GM12878 (cell line): ENCODE measurements around the gene NRXN3. TPM values are rescaled to one million over a fixed set of nuclear protein-coding genes. Genes with fewer than 3 reads are reported as not detected.
A peak's percentile ranks its signal among the peaks of the same experiment; 100 is the strongest.

Experiments
- ATAC-seq: fragments of 200-7000 bp; cut with Tn5 transposase; 3 replicates; pipeline ENCODE4 v1.9.1; 2020; ENCODE audit warnings: mild to moderate bottlenecking, moderate library complexity
- BruUV-seq: library from RNA; stranded (reverse); fragments of 400-500 nt; replicated peaks from 2 replicates; lab custom pipeline; 2021; lab: Mats Ljungman, UMichigan
- CTCF ChIA-PET: fragments of 300-600 bp; sonication (Branson Sonifier 250); formaldehyde crosslinking; extraction: SDS; loops from one replicate; lab custom pipeline; 2021; ENCODE audit warnings: inconsistent platforms; lab: Yijun Ruan, JAX
- POLR2A ChIA-PET: fragments of 350-600 bp; formaldehyde crosslinking; extraction: SDS; loops from one replicate; lab custom pipeline; 2021; ENCODE audit warnings: inconsistent platforms; lab: Charles Lee
- RAD21 ChIA-PET: fragments of 300-600 bp; sonication (Branson Sonifier 250); formaldehyde crosslinking; loops from one replicate; lab custom pipeline; 2023; ENCODE audit warnings: antibody characterized with exemption; ENCODE audit not compliant: unreplicated experiment; lab: Charles Lee
- SMC1A ChIA-PET: fragments of 300-600 bp; sonication (Branson Sonifier 250); formaldehyde crosslinking; loops from one replicate; lab custom pipeline; 2023; ENCODE audit not compliant: unreplicated experiment, uncharacterized antibody; lab: Charles Lee
- DNase-seq: peaks from one replicate; pipeline ENCODE4 v3.0.0-alpha.2; 2011; ENCODE audit warnings: low read depth, low spot score
- FAIRE-seq: peaks from 3 replicates; lab custom pipeline; 2011; peaks lifted over from hg19 to GRCh38; lab: Jason Lieb, UNC
- H2AFZ ChIP-seq: 2 replicates; pipeline ENCODE4 v1.6.0; 2011; ENCODE audit warnings: low read depth, low read length, control low read depth; ENCODE audit not compliant: control insufficient read depth
- H3K27ac ChIP-seq: 2 replicates; pipeline ENCODE4 v1.5.1; 2011; ENCODE audit warnings: control low read depth; ENCODE audit not compliant: control insufficient read depth, insufficient read depth
- H3K27me3 ChIP-seq, 2 experiments: replicated peaks in 1 of 2; 2 replicates each; pipeline versions ENCODE4 v1.6.0 to v1.6.1; 2011; ENCODE audit warnings: low read length in 1 of 2; ENCODE audit not compliant: control insufficient read depth in 2 of 2, insufficient read depth in 2 of 2
- H3K36me3 ChIP-seq, 2 experiments: 2 replicates each; pipeline ENCODE4 v1.5.1; 2011; ENCODE audit warnings: low read length in 1 of 2; ENCODE audit not compliant: control insufficient read depth in 2 of 2, insufficient read depth in 2 of 2
- H3K4me1 ChIP-seq: 2 replicates; pipeline ENCODE4 v1.6.1; 2011; ENCODE audit warnings: mild to moderate bottlenecking, low read length, moderate library complexity, mixed read lengths; ENCODE audit not compliant: control insufficient read depth, insufficient read depth
- H3K4me2 ChIP-seq: 2 replicates; pipeline ENCODE4 v1.6.0; 2011; ENCODE audit warnings: control low read depth; ENCODE audit not compliant: control insufficient read depth, insufficient read depth
- H3K4me3 ChIP-seq: fragments of 200-600 bp; sonication (generic); 2 replicates; pipeline ENCODE4 v1.5.1; 2016
- H3K79me2 ChIP-seq: 2 replicates; pipeline ENCODE4 v1.6.0; 2011; ENCODE audit warnings: low read length; ENCODE audit not compliant: control insufficient read depth, insufficient read depth
- H3K9ac ChIP-seq: 2 replicates; pipeline ENCODE4 v1.8.0; 2011; ENCODE audit warnings: low read length, control low read depth, mixed read lengths; ENCODE audit not compliant: control insufficient read depth, insufficient read depth
- H3K9me3 ChIP-seq: replicated peaks from 3 replicates; pipeline ENCODE4 v1.5.1; 2011; ENCODE audit warnings: mild to moderate bottlenecking, low read length; ENCODE audit not compliant: control insufficient read depth, insufficient read depth
- H4K20me1 ChIP-seq: 2 replicates; pipeline ENCODE4 v1.6.0; 2011; ENCODE audit not compliant: control insufficient read depth, insufficient read depth
- BACH1 ChIP-seq: fragments of 450-650 bp; IDR thresholded peaks from 2 replicates; pipeline ENCODE4 v1.6.1; 2017; ENCODE audit warnings: mild to moderate bottlenecking, borderline replicate concordance
- CBFB ChIP-seq: IDR thresholded peaks from 2 replicates; pipeline ENCODE4 v1.6.1; 2016; ENCODE audit warnings: antibody characterized with exemption, low read depth
- CBX5 ChIP-seq: sonication (generic); IDR thresholded peaks from 2 replicates; pipeline ENCODE4 v1.6.1; 2016; ENCODE audit warnings: low read depth, moderate library complexity, mild to moderate bottlenecking, inconsistent platforms
- CHD1 ChIP-seq: IDR thresholded peaks from 2 replicates; pipeline ENCODE4 v1.6.1; 2012; ENCODE audit warnings: low read depth, low read length, improper control_type of control experiment
- MXI1 ChIP-seq: fragments of 150-350 bp; IDR thresholded peaks from 2 replicates; pipeline ENCODE4 v1.6.1; 2011; ENCODE audit warnings: low read depth, mild to moderate bottlenecking, inconsistent platforms, low read length, improper control_type of control experiment
- NFYB ChIP-seq: IDR thresholded peaks from 2 replicates; pipeline ENCODE4 v1.6.1; 2011; ENCODE audit warnings: low read depth, mild to moderate bottlenecking, low read length, improper control_type of control experiment, moderate library complexity; ENCODE audit not compliant: insufficient read depth
- PAX5 ChIP-seq: IDR thresholded peaks from 2 replicates; pipeline ENCODE4 v1.6.1; 2011; ENCODE audit warnings: low read depth, low read length, borderline replicate concordance
- PAX8 ChIP-seq: fragments of 450-650 bp; IDR thresholded peaks from 2 replicates; pipeline ENCODE4 v1.6.1; 2017; ENCODE audit warnings: mild to moderate bottlenecking, moderate library complexity
- POLR2AphosphoS2 ChIP-seq: IDR thresholded peaks from 2 replicates; pipeline ENCODE4 v1.6.1; 2011; ENCODE audit warnings: low read depth, mild to moderate bottlenecking, low read length, improper control_type of control experiment, moderate library complexity
- RBBP5 ChIP-seq: fragments of 200-600 bp; sonication (generic); conservative IDR thresholded peaks from 2 replicates; pipeline ENCODE4 v1.6.1; 2016
- SMAD5 ChIP-seq: IDR thresholded peaks from 2 replicates; pipeline ENCODE4 v1.6.1; 2016; ENCODE audit warnings: antibody characterized with exemption, low read depth
- SMC3 ChIP-seq: IDR thresholded peaks from 2 replicates; pipeline ENCODE4 v1.6.1; 2011; ENCODE audit warnings: low read length, improper control_type of control experiment, borderline replicate concordance
- SREBF1 ChIP-seq: IDR thresholded peaks from 2 replicates; pipeline ENCODE4 v1.6.1; 2012; ENCODE audit warnings: mild to moderate bottlenecking, low read length
- SRF ChIP-seq, 2 experiments: IDR thresholded peaks; 2 replicates each; pipeline ENCODE4 v1.6.1; 2011; ENCODE audit warnings: low read depth in 2 of 2, low read length in 2 of 2, mild to moderate bottlenecking in 1 of 2, moderate library complexity in 1 of 2
- YY1 ChIP-seq: IDR thresholded peaks from 2 replicates; pipeline ENCODE4 v1.6.1; 2011; ENCODE audit warnings: low read depth, mild to moderate bottlenecking, low read length
- ZNF217 ChIP-seq: fragments of 450-650 bp; IDR thresholded peaks from 2 replicates; pipeline ENCODE4 v1.6.1; 2017; ENCODE audit warnings: antibody characterized with exemption, mild to moderate bottlenecking
- ZNF622 ChIP-seq: fragments of 450-650 bp; IDR thresholded peaks from 2 replicates; pipeline ENCODE4 v1.6.1; 2017; ENCODE audit warnings: mild to moderate bottlenecking, inconsistent platforms
- WGBS: methylation state at CpG from one replicate; pipeline ENCODE4 v1.1.6; 2016; ENCODE audit warnings: low lambda C conversion rate; ENCODE audit not compliant: insufficient replicate concordance, insufficient coverage; ENCODE audit errors: missing lambda C conversion rate; 5-methylcytosine and 5-hydroxymethylcytosine counted together
- in situ Hi-C: fragments of 300-500 bp; cut with MboI; formaldehyde crosslinking; loops from 9 replicates; pipeline ENCODE4 v1.14.3; 2018; ENCODE audit warnings: mixed read lengths
- intact Hi-C: fragments of 100-400 bp; cut with micrococcal nuclease; formaldehyde crosslinking; loops from one replicate; pipeline ENCODE4 v1.14.2; 2022; ENCODE audit not compliant: unreplicated experiment
- polyA plus RNA-seq, 11 experiments: library from polyadenylated mRNA; depleted of rRNA in 4 of 11; unstranded in 6 of 11; stranded (reverse) in 5 of 11; fragments of >200 nt; fragmentation: Nextera tagmentation in 4 of 11; fragmentation: Illumina TruSeq in 1 of 11; extraction: Ambion mirVana in 4 of 11; extraction: Trizol in 1 of 11; gene quantifications; 1 replicate in 1 of 11; 2 replicates in 10 of 11; pipeline versions ENCODE4 v1.2.1 to v1.2.3, GENCODE V29; 2011 to 2016; ENCODE audit warnings: inconsistent platforms in 2 of 11, missing spikeins in 2 of 11, low read depth in 1 of 11
- total RNA-seq, 4 experiments: library from RNA; depleted of rRNA in 3 of 4; stranded (reverse); fragments of >200 nt in 3 of 4; fragmentation: Illumina TruSeq in 1 of 4; extraction: Trizol in 1 of 4; gene quantifications; 2 replicates each; pipeline versions ENCODE4 v1.2.1 to v1.2.3, GENCODE V29; 2013 to 2021
- TF ChIP-seq, protein P1 (sequence below), 3 experiments: IDR thresholded peaks in 2 of 3; conservative IDR thresholded peaks in 1 of 3; 2 replicates each; pipeline ENCODE4 v1.5.1; 2011; ENCODE audit warnings: low read depth in 3 of 3, low read length in 3 of 3, mild to moderate bottlenecking in 3 of 3, control low read depth in 2 of 3, moderate library complexity in 2 of 3, inconsistent platforms in 1 of 3, mixed read lengths in 1 of 3; ENCODE audit not compliant: control insufficient read depth in 2 of 3, insufficient read depth in 1 of 3; ENCODE audit errors: extremely low read depth in 1 of 3
- TF ChIP-seq, protein P2 (sequence below): IDR thresholded peaks from 2 replicates; pipeline ENCODE4 v1.6.1; 2011; ENCODE audit warnings: borderline replicate concordance, low read depth, mild to moderate bottlenecking, moderate library complexity, low read length; ENCODE audit not compliant: insufficient read depth, poor library complexity, severe bottlenecking
- TF ChIP-seq, protein P3 (sequence below): IDR thresholded peaks from 2 replicates; pipeline ENCODE4 v1.6.1; 2011; ENCODE audit warnings: borderline replicate concordance, low read depth, mild to moderate bottlenecking, moderate library complexity, mixed read lengths, low read length; ENCODE audit not compliant: insufficient read depth; ENCODE audit errors: extremely low read length

Gene NRXN3
- total and polyA plus RNA-seq, 10 of the 15 experiments (the other 5 are each of a cell fraction or from before 2014, with no cell fraction given) = 0.52 to 3.3 (median 1.4) TPM

GRCh38 chr14:78598046-78598920 is 428.1 kb downstream of the NRXN3 start:
- ChIA-PET SMC1A (interaction anchor here (0.5 to 2.2 kb wide), 4 partner anchors 38 to 853 kb away, joined by 3 to 6 read pairs (median 4); no protein-coding TSS in a partner anchor), POLR2A (no interaction called here), RAD21 (interaction anchor here (0.8 to 1.5 kb wide), 2 partner anchors 13 to 150 kb away, joined by 3 to 4 read pairs; no protein-coding TSS in a partner anchor), CTCF (interaction anchor here (0.6 to 2.8 kb wide), 19 partner anchors 11 to 1243 kb away, joined by 3 to 18 read pairs (median 3); no protein-coding TSS in a partner anchor)
- Histone ChIP-seq H4K20me1 (no peaks in the 10 kb centered on the region), H2AFZ (no peak overlapping the region), H3K27me3 (no peaks in the 10 kb centered on the region), H3K4me3 (no peak overlapping the region), H3K9me3 (no peaks in the 10 kb centered on the region), H3K27ac (no peak overlapping the region), H3K79me2 (no peaks in the 10 kb centered on the region), H3K36me3 (no peaks in the 10 kb centered on the region), H3K9ac (no peak overlapping the region), H3K4me1 (no peaks in the 10 kb centered on the region), H3K4me2 (no peak overlapping the region)
- FAIRE-seq (peak; percentile 81), ATAC-seq (peak; percentile 99), DNase-seq (no peak)
- 34% methylated on average over 13 of the region's 13 CpGs for WGBS
- in situ Hi-C loops = loop anchor here (10.0 to 25.0 kb wide), 2 partner anchors 733 to 936 kb away; no protein-coding TSS in a partner anchor
- intact Hi-C loops = loop anchor here (1.0 to 2.0 kb wide), 4 partner anchors 149 to 735 kb away; no protein-coding TSS in a partner anchor
- no TSS peak for BruUV-seq
- TF ChIP-seq ZNF622 (no peak), POLR2AphosphoS2 (no peak), CBFB (no peak), PAX8 (no peak), MXI1 (0 out of 2 replicates have a peak, but pooled peaks have one; percentile 23), SRF (IDR thresholded peaks at IDR 0.05; ENCODE audit: low read depth in 2 of 2, low read length in 2 of 2) (no peak), CHD1 (no peak), ZNF217 (no peak), RBBP5 (no peak), NFYB (no peak), BACH1 (no peak), PAX5 (no peak), SREBF1 (no peak), CBX5 (no peak), SMC3 (peak; percentile 72), YY1 (0 out of 2 replicates have a peak, but pooled peaks have one; percentile 30), SMAD5 (no peak)
- TF ChIP-seq, protein P1, sequence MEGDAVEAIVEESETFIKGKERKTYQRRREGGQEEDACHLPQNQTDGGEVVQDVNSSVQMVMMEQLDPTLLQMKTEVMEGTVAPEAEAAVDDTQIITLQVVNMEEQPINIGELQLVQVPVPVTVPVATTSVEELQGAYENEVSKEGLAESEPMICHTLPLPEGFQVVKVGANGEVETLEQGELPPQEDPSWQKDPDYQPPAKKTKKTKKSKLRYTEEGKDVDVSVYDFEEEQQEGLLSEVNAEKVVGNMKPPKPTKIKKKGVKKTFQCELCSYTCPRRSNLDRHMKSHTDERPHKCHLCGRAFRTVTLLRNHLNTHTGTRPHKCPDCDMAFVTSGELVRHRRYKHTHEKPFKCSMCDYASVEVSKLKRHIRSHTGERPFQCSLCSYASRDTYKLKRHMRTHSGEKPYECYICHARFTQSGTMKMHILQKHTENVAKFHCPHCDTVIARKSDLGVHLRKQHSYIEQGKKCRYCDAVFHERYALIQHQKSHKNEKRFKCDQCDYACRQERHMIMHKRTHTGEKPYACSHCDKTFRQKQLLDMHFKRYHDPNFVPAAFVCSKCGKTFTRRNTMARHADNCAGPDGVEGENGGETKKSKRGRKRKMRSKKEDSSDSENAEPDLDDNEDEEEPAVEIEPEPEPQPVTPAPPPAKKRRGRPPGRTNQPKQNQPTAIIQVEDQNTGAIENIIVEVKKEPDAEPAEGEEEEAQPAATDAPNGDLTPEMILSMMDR (IDR thresholded peaks at IDR 0.05 in 2 of 3, conservative IDR thresholded peaks at IDR 0.05 in 1 of 3; ENCODE audit: control insufficient read depth in 2 of 3, extremely low read depth in 1 of 3, insufficient read depth in 1 of 3, low read depth in 3 of 3, low read length in 3 of 3) = peak; percentile 94 to 96 (median 94)
- TF ChIP-seq, protein P2, sequence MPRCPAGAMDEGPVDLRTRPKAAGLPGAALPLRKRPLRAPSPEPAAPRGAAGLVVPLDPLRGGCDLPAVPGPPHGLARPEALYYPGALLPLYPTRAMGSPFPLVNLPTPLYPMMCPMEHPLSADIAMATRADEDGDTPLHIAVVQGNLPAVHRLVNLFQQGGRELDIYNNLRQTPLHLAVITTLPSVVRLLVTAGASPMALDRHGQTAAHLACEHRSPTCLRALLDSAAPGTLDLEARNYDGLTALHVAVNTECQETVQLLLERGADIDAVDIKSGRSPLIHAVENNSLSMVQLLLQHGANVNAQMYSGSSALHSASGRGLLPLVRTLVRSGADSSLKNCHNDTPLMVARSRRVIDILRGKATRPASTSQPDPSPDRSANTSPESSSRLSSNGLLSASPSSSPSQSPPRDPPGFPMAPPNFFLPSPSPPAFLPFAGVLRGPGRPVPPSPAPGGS = no peak
- TF ChIP-seq, protein P3, sequence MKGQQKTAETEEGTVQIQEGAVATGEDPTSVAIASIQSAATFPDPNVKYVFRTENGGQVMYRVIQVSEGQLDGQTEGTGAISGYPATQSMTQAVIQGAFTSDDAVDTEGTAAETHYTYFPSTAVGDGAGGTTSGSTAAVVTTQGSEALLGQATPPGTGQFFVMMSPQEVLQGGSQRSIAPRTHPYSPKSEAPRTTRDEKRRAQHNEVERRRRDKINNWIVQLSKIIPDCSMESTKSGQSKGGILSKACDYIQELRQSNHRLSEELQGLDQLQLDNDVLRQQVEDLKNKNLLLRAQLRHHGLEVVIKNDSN = peak; percentile 29
